ENCODE results near the gene SLC38A9.

DNA sequence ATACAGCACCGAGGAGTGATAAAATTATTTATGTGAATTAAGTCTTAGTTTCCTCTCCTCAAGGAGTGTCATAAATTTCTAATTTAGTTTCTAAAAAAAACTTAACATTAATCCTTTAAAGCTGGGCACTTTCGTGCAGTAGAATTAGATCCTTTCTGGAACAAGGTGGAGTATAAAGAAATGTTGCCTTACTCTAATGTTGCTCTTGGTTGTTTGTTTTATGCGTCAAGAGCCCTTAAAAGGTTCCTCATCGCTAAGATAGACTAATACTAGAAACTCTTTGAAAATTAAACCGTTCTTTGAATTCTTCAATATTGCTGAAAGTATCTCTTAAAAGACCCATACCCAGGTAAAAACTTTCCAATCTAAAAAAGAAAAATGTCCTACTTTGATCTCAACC, 93.8 kb downstream of the SLC38A9 start:
- TF ChIP-seq POLR2A (IDR thresholded peaks at IDR 0.05) (no peak), POLR2AphosphoS5 (IDR thresholded peaks at IDR 0.05) (no peak)
- TF ChIP-seq, protein P1, sequence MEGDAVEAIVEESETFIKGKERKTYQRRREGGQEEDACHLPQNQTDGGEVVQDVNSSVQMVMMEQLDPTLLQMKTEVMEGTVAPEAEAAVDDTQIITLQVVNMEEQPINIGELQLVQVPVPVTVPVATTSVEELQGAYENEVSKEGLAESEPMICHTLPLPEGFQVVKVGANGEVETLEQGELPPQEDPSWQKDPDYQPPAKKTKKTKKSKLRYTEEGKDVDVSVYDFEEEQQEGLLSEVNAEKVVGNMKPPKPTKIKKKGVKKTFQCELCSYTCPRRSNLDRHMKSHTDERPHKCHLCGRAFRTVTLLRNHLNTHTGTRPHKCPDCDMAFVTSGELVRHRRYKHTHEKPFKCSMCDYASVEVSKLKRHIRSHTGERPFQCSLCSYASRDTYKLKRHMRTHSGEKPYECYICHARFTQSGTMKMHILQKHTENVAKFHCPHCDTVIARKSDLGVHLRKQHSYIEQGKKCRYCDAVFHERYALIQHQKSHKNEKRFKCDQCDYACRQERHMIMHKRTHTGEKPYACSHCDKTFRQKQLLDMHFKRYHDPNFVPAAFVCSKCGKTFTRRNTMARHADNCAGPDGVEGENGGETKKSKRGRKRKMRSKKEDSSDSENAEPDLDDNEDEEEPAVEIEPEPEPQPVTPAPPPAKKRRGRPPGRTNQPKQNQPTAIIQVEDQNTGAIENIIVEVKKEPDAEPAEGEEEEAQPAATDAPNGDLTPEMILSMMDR (IDR thresholded peaks at IDR 0.05) = no peak
